Breast epithelium (tissue), 4 donors: ENCODE data around the gene TMPRSS11D. TPM values are rescaled to one million over a fixed set of nuclear protein-coding genes. Genes with fewer than 3 reads are reported as not detected.

Experiments used
- DNase-seq, 2 donors: peaks; one replicate each; pipeline ENCODE4 v3.0.0-alpha.2; 2019; ENCODE audit warnings: low spot score in 2 of 2
- H3K27ac ChIP-seq, 2 donors: fragments of 200-600 bp; sonication (generic) in 1 of 2; one replicate each; pipeline ENCODE4 v1.5.1; 2016 to 2019; ENCODE audit warnings: mild to moderate bottlenecking in 1 of 2
- H3K27me3 ChIP-seq, 2 donors: fragments of 200-600 bp; sonication (generic) in 1 of 2; one replicate each; pipeline versions ENCODE4 v1.5.1 to v1.6.0; 2017 to 2019; ENCODE audit warnings: control low read depth in 1 of 2, mild to moderate bottlenecking in 1 of 2
- H3K36me3 ChIP-seq: fragments of 200-600 bp; one replicate; pipeline ENCODE4 v1.5.1; 2019
- H3K4me1 ChIP-seq, 2 donors: fragments of 200-600 bp; sonication (generic); one replicate each; pipeline ENCODE4 v1.5.1; 2016 to 2019; ENCODE audit warnings: control low read depth in 1 of 2
- H3K4me3 ChIP-seq, 3 donors: fragments of 200-600 bp; sonication (generic); 1 replicate in 2 of 3; 2 replicates in 1 of 3; pipeline ENCODE4 v1.5.1; 2016 to 2019; ENCODE audit warnings: mild to moderate bottlenecking in 3 of 3, moderate library complexity in 2 of 3
- H3K9me3 ChIP-seq, 2 donors: fragments of 200-600 bp; sonication (generic) in 1 of 2; one replicate each; pipeline ENCODE4 v1.5.1; 2016 to 2019; ENCODE audit warnings: control low read depth in 1 of 2
- POLR2A ChIP-seq: fragments of 450-650 bp; IDR thresholded peaks from one replicate; pipeline ENCODE4 v1.6.1; 2016; ENCODE audit warnings: antibody characterized with exemption, mild to moderate bottlenecking, moderate library complexity
- POLR2AphosphoS5 ChIP-seq, 3 donors: sonication (generic); formaldehyde crosslinking; IDR thresholded peaks; one replicate each; pipeline ENCODE4 v1.6.1; 2017; ENCODE audit warnings: antibody characterized with exemption in 3 of 3
- intact Hi-C: fragments of 100-400 bp; cut with DNase I; formaldehyde crosslinking; loops from one replicate; pipeline ENCODE4 v1.15.1; 2023; ENCODE audit warnings: low total_unique reads
- total RNA-seq, 3 donors: library from RNA; depleted of rRNA; stranded (reverse); fragments of >200 nt; gene quantifications; one replicate each; pipeline ENCODE4 v1.1.0, GENCODE V29; 2016
- TF ChIP-seq, protein P1 (sequence below), 3 donors: fragments of 450-650 bp; IDR thresholded peaks; one replicate each; pipeline ENCODE4 v1.5.1; 2016 to 2017; ENCODE audit warnings: antibody characterized with exemption in 3 of 3, mild to moderate bottlenecking in 3 of 3, moderate library complexity in 3 of 3

TMPRSS11D gene
- total RNA-seq, 3 donors from 2014 or later, result not detected

- Histone ChIP-seq H3K4me1 (no peaks in the 10 kb centered on the region), H3K36me3 (no peaks in the 10 kb centered on the region), H3K27me3 (no peaks in the 10 kb centered on the region), H3K4me3 (no peak overlapping the region), H3K27ac (no peak overlapping the region), H3K9me3 (no peaks in the 10 kb centered on the region)
- intact Hi-C loops, result no loop called here
- no peak for TF ChIP-seq POLR2A
- TF ChIP-seq, protein P1, sequence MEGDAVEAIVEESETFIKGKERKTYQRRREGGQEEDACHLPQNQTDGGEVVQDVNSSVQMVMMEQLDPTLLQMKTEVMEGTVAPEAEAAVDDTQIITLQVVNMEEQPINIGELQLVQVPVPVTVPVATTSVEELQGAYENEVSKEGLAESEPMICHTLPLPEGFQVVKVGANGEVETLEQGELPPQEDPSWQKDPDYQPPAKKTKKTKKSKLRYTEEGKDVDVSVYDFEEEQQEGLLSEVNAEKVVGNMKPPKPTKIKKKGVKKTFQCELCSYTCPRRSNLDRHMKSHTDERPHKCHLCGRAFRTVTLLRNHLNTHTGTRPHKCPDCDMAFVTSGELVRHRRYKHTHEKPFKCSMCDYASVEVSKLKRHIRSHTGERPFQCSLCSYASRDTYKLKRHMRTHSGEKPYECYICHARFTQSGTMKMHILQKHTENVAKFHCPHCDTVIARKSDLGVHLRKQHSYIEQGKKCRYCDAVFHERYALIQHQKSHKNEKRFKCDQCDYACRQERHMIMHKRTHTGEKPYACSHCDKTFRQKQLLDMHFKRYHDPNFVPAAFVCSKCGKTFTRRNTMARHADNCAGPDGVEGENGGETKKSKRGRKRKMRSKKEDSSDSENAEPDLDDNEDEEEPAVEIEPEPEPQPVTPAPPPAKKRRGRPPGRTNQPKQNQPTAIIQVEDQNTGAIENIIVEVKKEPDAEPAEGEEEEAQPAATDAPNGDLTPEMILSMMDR (IDR thresholded peaks at IDR 0.05), result no peak
- no peak for TF ChIP-seq POLR2AphosphoS5 (IDR thresholded peaks at IDR 0.05)
- DNase-seq, result no peak
Observed at GRCh38 chr4:67787311-67787710, 96.5 kb downstream of the TMPRSS11D start.

DNA sequence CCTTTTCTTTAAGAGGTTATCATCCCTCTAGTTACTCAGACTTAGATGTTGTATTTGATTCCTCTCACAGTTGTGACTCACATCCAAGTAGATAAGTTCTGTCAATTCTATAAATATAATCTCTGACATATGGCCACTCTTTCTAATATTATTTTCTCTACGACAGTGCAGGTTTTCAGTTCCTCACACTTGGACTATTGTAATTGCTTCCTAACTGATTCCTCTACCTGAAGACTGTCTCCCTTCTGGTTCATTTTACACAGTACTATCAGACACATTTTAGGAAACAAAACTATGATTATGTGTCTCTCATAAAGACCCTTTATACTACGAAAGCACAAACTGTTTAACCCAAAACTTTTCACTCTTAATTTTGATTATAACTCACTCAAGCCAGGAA is 98.3 kb downstream of the TMPRSS11D start:
- intact Hi-C loops, result no loop called here
- TF ChIP-seq, protein P1 (IDR thresholded peaks at IDR 0.05), result no peak
- TF ChIP-seq POLR2A (no peak), POLR2AphosphoS5 (IDR thresholded peaks at IDR 0.05) (no peak)

DNA sequence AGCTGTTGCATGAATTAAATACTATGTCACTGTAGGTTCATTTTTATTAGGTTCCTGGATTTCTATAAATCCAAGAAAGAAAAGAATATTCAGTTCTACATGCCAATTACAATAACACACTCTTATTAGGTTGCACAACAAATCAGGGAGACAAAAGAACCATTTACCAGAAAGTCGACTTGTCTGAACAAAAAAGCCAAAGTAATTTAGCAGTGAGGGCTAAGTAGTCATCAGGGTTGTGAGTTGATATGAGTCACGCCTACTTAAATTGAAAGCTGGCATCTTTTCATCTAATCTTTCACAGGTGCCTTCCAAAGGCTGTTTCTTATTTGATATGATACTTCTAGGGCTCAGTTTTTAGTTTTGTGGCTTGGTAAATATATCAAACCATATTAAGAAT is 104.2 kb downstream of the TMPRSS11D start:
- DNase-seq, result no peak
- Histone ChIP-seq H3K4me1 (no peaks in the 10 kb centered on the region), H3K36me3 (no peaks in the 10 kb centered on the region), H3K27me3 (no peaks in the 10 kb centered on the region), H3K9me3 (no peaks in the 10 kb centered on the region), H3K27ac (no peak overlapping the region), H3K4me3 (no peak overlapping the region)
- intact Hi-C loops, result no loop called here
- TF ChIP-seq POLR2A, result no peak
- TF ChIP-seq POLR2AphosphoS5 (IDR thresholded peaks at IDR 0.05), result no peak
- TF ChIP-seq, protein P1 (IDR thresholded peaks at IDR 0.05), result no peak

More for the DNA sequence above, 98.3 kb downstream of the TMPRSS11D start:
- Histone ChIP-seq H3K9me3 (no peaks in the 10 kb centered on the region), H3K4me1 (no peaks in the 10 kb centered on the region), H3K4me3 (no peak overlapping the region), H3K36me3 (no peaks in the 10 kb centered on the region), H3K27ac (no peak overlapping the region), H3K27me3 (no peaks in the 10 kb centered on the region)
- no peak for DNase-seq

DNA sequence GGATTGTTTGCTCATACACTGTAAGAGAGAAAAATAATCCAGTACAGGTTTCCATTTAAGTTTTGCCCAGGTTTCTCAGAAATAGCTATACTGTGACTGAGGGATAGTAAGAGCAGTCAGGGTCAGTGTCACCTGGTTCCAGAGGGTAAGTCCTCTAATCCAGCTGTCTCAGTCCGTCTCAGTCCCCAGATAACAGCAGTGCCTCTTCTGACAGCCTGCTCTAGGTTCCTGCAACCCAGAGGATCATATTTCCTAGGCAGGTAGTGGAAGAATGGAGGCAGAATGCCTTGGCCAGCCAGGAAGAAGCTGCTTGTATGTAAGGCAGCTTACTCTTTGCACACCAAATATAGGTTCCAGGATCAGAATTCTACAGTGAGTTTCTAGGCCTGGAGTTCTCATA is 107.1 kb downstream of the TMPRSS11D start:
- no peak for DNase-seq
- H3K4me1 ChIP-seq, result no peaks in the 10 kb centered on the region
- no peaks in the 10 kb centered on the region for H3K36me3 ChIP-seq
- no peak overlapping the region for H3K4me3 ChIP-seq
- no peak for TF ChIP-seq POLR2A
- TF ChIP-seq, protein P1 (IDR thresholded peaks at IDR 0.05), result no peak
- TF ChIP-seq POLR2AphosphoS5 (IDR thresholded peaks at IDR 0.05), result no peak
- no peaks in the 10 kb centered on the region for H3K9me3 ChIP-seq
- H3K27me3 ChIP-seq, result no peaks in the 10 kb centered on the region
- intact Hi-C loops, result no loop called here
- no peak overlapping the region for H3K27ac ChIP-seq

Other genes with a start within 250 kb of the TMPRSS11D start
- gene UBA6, start 182.8 kb downstream of the TMPRSS11D start, total RNA-seq, result 10 to 100 TPM; 37.8 to 85.5 (median 50.5) TPM
- not detected for gene GNRHR, start 129.6 kb downstream of the TMPRSS11D start, total RNA-seq
- gene TMPRSS11A, start 79.5 kb upstream of the TMPRSS11D start, total RNA-seq, result not detected
- gene TMPRSS11F, start 245.9 kb upstream of the TMPRSS11D start, total RNA-seq, result not detected